Stimulated activated naive CD8-positive, alpha-beta T cell treated with anti-CD3 and anti-CD28 coated beads, Interleukin-15, Interleukin-2, amounts not matched to agents 100 ng/mL and 50 ng/mL, for 24 hours (primary cell): ENCODE measurements around the gene MCTS1.
"Not testable (repeated sequence)": the region's sequence is repeated elsewhere in the genome, so short reads cannot be mapped to it uniquely, and the experiment has no call there.

Experiments
- H3K27ac Mint-ChIP-seq: one replicate; pipeline ENCODE4 v1.8.0; 2021; ENCODE audit warnings: mild to moderate bottlenecking, mixed read lengths
- H3K27me3 Mint-ChIP-seq: one replicate; pipeline ENCODE4 v1.8.0; 2021; ENCODE audit warnings: mixed read lengths
- H3K36me3 Mint-ChIP-seq: one replicate; pipeline ENCODE4 v1.8.0; 2021; ENCODE audit warnings: low read depth, mixed read lengths
- H3K4me1 Mint-ChIP-seq: one replicate; pipeline ENCODE4 v1.8.0; 2021; ENCODE audit warnings: low read depth, mixed read lengths
- H3K4me3 Mint-ChIP-seq: one replicate; pipeline ENCODE4 v1.8.0; 2021; ENCODE audit warnings: mild to moderate bottlenecking, mixed read lengths
- H3K9me3 Mint-ChIP-seq: one replicate; pipeline ENCODE4 v1.8.0; 2021; ENCODE audit warnings: mixed read lengths

The MCTS1 gene

DNA sequence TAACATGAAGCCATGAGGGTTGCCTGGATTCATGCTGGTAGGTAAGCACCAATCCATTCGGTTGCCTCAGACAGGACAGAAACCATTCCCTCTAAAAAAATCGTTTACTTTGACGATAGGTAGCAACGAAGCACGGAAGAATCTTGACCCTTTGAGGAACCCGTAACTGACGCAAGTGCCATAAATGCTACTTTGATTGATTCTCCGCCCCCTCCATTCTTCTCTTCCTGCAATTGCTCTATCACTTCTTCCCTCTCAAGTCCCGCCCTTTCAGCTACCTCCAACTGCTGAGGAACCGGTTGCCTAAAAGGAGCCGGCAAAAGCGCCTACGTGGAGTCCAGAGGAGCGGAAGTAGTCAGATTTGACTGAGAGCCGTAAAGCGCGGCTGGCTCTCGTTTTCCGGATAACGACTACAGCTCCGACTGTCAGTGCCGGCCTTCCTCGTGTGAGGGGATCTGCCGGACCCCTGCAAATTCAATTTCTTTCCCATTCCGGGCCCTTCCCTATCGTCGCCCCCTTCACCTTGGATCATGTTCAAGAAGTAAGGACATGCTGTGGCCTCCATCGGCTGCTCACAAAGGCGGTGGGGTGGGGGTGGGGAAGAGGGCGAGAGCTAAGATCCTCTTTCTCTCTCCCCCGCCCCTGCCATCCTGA is at the start of gene MCTS1:
Gene MCTS1 (plus strand): TSS at position 395 of the 654 bp plus-strand sequence. CDS start 136 bp downstream, at position 531.
- Mint-ChIP-seq H3K27me3 (no peaks in the 10 kb centered on the region), H3K27ac (peak within 1 kb of the TSS; percentile 96), H3K9me3 (no peaks in the 10 kb centered on the region), H3K36me3 (peaks cover 13% of the 10 kb centered on the region), H3K4me1 (peaks cover 13% of the 10 kb centered on the region), H3K4me3 (peak within 1 kb of the TSS; percentile 95)

DNA sequence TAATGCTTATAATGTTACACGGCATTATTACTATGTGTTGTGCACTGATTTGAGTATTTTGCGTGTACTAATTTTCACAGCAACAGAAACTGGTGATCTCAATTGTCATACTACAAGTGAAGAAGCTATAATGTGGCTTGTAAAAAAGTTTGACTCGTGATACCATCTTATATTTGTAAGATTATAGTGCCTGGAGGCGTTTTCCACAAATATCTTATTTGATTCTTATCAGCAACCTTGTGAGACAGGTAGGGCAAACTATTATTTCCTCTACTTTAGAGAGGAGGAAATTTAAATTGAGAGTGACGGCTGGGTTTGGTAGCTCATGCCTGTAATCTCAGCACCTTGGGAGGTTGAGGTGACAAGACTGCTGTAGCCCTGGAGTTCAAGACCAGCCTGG is 47.6 kb upstream of the MCTS1 start:
- Mint-ChIP-seq H3K4me3 (no peak overlapping the region), H3K36me3 (peaks cover 6% of the 10 kb centered on the region), H3K9me3 (no peaks in the 10 kb centered on the region), H3K27me3 (no peaks in the 10 kb centered on the region), H3K4me1 (peaks cover 37% of the 10 kb centered on the region), H3K27ac (no peak overlapping the region)

- peak overlapping the region; percentile 94 for H3K27ac Mint-ChIP-seq
- H3K4me1 Mint-ChIP-seq: peaks cover 38% of the 10 kb centered on the region
- H3K27me3 Mint-ChIP-seq: no peaks in the 10 kb centered on the region
- H3K9me3 Mint-ChIP-seq: no peaks in the 10 kb centered on the region
- H3K36me3 Mint-ChIP-seq: peaks cover 6% of the 10 kb centered on the region
- H3K4me3 Mint-ChIP-seq: peak overlapping the region; percentile 94
Measured at GRCh38 chrX:120559804-120560203, 44.1 kb upstream of the MCTS1 start.

- no peaks in the 10 kb centered on the region for H3K27me3 Mint-ChIP-seq
- H3K9me3 Mint-ChIP-seq: no peaks in the 10 kb centered on the region
- peak overlapping the region; percentile 94 for H3K27ac Mint-ChIP-seq
- peaks cover 6% of the 10 kb centered on the region for H3K36me3 Mint-ChIP-seq
- peaks cover 31% of the 10 kb centered on the region for H3K4me1 Mint-ChIP-seq
- H3K4me3 Mint-ChIP-seq: peak overlapping the region; percentile 94
Measured at GRCh38 chrX:120560405-120560841, 43.5 kb upstream of the MCTS1 start.

DNA sequence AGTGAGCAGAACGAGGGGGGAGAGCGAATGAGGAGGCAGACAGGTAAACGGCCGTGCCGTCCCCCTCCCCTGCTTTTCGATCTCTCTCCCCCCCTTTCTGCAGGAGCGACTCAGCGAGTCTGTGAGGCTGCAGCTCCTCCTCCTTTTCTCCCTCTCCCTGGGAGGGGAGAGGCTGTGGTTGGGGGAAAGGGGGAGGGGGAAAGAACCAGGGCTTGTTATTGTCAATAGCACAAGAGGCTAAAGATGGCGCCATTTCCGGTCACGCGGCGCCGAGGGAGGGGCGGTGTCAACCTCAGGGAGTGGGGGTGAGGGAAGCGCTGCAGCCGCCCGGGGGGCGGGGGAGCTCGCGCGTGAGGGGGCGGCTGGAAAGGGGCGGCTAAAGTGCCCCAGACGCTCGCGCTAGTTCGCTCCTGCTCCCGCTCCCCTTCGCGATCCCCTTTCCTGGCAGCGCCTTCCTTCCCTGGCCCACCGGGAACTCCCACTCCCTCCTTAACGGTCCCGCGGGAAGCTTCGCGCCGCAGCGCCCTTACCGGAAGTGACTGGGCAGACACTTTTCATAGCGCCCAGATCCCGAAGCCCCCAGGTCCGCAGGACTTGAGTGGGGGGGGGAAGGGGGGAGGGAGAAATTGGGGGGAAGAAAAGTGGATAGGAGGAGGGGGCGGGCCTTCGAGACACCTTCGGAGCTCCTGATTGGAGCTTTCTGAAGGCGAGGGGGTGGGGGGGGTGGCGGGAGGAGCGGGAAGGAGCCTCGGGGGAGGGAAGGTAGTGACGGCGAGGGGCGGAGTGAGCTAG is 42.9 kb upstream of the MCTS1 start, which contains the start of gene CUL4B:
Gene CUL4B (minus strand): TSS at position 121 of the 792 bp plus-strand sequence. CDS start 324 bp downstream, outside the sequence.
- Mint-ChIP-seq H3K36me3 (peaks cover 6% of the 10 kb centered on the region), H3K27me3 (no peaks in the 10 kb centered on the region), H3K4me1 (peaks cover 30% of the 10 kb centered on the region)

GRCh38 chrX:120561634-120562568 is 42.0 kb upstream of the MCTS1 start:
- no peaks in the 10 kb centered on the region for H3K9me3 Mint-ChIP-seq
- H3K36me3 Mint-ChIP-seq: peaks cover 6% of the 10 kb centered on the region
- H3K4me1 Mint-ChIP-seq: peaks cover 23% of the 10 kb centered on the region
- no peaks in the 10 kb centered on the region for H3K27me3 Mint-ChIP-seq
- H3K4me3 Mint-ChIP-seq: peak overlapping the region; percentile 94
- peak overlapping the region; percentile 87 for H3K27ac Mint-ChIP-seq

More for the DNA sequence above, 42.9 kb upstream of the MCTS1 start, which contains the start of gene CUL4B:
- H3K27ac Mint-ChIP-seq: peak within 1 kb of the TSS; percentile 94
- H3K4me3 Mint-ChIP-seq: peak within 1 kb of the TSS; percentile 94
- no peaks in the 10 kb centered on the region for H3K9me3 Mint-ChIP-seq

GRCh38 chrX:120562569-120562926 is 41.4 kb upstream of the MCTS1 start:
- H3K27me3 Mint-ChIP-seq: no peaks in the 10 kb centered on the region
- peaks cover 2% of the 10 kb centered on the region for H3K36me3 Mint-ChIP-seq
- H3K4me3 Mint-ChIP-seq: no peak overlapping the region
- peaks cover 19% of the 10 kb centered on the region for H3K4me1 Mint-ChIP-seq
- no peaks in the 10 kb centered on the region for H3K9me3 Mint-ChIP-seq
- H3K27ac Mint-ChIP-seq: peak overlapping the region; percentile 85

DNA sequence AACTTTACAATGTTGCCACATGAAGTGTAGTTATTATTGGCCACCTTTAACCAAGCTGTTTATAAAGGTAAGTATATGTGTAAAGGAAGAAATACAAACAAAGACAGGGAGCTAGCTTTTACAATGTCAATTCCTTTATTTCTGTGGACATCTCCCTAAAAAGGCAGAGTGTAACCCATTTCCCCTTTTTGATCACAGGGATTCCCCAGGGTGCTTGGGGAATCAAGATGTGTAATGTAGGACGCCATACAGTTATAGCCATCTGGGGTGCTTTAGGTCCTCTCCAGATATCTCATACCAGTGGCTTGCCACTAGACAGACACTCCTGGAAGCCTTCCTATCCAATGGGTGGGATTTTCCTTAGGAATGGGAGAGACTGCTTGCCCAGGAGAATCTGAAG is 39.0 kb upstream of the MCTS1 start:
- Mint-ChIP-seq H3K4me3 (no peak overlapping the region), H3K36me3 (no peaks in the 10 kb centered on the region), H3K9me3 (no peaks in the 10 kb centered on the region), H3K27me3 (no peaks in the 10 kb centered on the region), H3K4me1 (peaks cover 9% of the 10 kb centered on the region), H3K27ac (no peak overlapping the region)

DNA sequence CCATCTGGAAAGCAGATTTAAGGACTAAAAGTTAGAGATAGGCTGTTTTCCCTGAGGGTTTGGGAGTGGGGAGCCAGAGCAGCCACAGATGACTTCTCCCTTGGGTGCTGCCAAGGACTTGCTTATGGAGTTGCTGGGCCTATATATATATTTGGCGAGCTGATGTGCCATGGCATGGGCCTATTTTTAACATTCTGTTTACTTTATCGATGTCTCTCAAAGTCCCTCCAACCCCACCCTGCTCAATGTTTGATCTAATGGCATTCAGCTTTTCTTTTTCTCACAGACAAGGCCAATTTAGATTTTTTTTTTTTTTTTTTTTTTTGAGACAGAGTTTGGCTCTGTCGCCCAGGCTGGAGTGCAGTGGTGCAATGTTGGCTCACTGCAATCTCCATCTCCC is 37.1 kb upstream of the MCTS1 start:
- H3K9me3 Mint-ChIP-seq: no peaks in the 10 kb centered on the region
- no peak overlapping the region for H3K27ac Mint-ChIP-seq
- no peak overlapping the region for H3K4me3 Mint-ChIP-seq
- H3K4me1 Mint-ChIP-seq: peaks cover 9% of the 10 kb centered on the region
- H3K27me3 Mint-ChIP-seq: no peaks in the 10 kb centered on the region
- no peaks in the 10 kb centered on the region for H3K36me3 Mint-ChIP-seq

DNA sequence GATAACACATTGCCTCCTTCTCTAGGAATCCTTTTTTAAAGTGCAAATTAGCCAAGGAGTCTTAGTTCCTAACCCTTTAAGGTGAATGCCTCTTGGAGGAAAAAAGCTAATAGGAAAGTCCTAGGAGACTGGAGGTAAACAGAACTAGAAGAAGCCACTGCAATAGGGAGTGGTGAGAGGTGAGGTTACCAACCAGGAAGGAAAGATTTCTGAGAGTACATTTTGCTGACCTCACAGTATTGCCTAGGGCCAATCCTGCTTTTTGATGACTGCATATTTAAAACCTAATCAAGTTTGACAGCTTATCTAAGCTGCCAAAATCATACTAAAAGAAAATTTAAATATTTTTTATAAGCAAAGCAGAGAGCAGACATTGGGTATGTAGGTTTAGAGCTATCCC is 35.9 kb upstream of the MCTS1 start:
- Mint-ChIP-seq H3K9me3 (no peaks in the 10 kb centered on the region), H3K27me3 (no peaks in the 10 kb centered on the region), H3K36me3 (no peaks in the 10 kb centered on the region), H3K4me3 (no peak overlapping the region), H3K27ac (no peak overlapping the region), H3K4me1 (no peaks in the 10 kb centered on the region)

- Mint-ChIP-seq H3K27ac (no peak overlapping the region), H3K36me3 (no peaks in the 10 kb centered on the region), H3K4me3 (no peak overlapping the region), H3K27me3 (no peaks in the 10 kb centered on the region), H3K4me1 (no peaks in the 10 kb centered on the region), H3K9me3 (no peaks in the 10 kb centered on the region)
Measured at GRCh38 chrX:120568609-120569008, 35.3 kb upstream of the MCTS1 start.

DNA sequence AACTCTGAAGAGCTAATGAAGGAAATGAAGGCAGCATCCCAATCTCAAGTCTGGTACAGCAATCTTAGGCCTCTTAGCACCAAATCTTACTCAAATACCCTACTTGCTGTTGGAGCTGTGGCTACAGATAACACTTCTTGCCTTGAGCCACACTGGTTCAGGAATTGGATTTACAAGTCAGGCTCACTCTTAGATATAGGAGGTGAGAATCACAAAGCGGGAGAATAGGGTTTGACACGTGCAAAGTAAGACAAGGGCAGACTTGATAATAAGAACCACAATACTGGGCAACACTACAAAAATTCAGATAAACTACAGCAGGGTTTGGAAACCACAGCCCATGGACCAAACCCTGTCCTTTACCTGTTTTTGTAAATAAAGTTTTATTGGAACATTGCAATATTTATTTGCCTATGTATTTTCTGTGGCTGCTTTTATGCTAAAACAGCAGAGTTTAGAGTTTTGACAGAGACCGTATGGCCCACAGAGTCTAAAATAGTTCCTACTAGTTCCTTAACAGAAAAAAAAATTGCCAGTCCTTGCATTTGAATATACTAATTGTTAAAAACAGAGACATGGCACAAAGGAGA is 33.8 kb upstream of the MCTS1 start:
- Mint-ChIP-seq H3K27ac (no peak overlapping the region), H3K36me3 (no peaks in the 10 kb centered on the region), H3K4me3 (no peak overlapping the region), H3K27me3 (no peaks in the 10 kb centered on the region), H3K4me1 (no peaks in the 10 kb centered on the region), H3K9me3 (no peaks in the 10 kb centered on the region)

DNA sequence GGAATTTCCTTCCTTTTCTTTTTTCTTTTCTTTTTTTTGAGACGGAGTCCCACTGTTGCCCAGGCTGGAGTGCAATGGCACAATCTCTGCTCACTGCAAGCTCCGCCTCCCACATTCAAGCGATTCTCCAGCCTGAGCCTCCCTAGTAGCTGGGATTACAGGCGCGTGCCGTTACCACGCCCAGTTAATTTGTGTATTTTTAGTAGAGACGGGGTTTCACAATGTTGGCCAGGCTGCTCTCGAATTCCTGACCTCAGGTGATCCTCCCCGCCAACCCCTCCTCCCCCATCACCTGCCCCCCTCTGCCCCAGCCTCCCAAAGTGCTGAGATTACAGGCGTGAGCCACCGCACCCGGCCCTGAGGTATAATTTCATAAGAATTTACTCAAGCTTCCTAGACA is 30.1 kb upstream of the MCTS1 start:
- H3K36me3 Mint-ChIP-seq, H3K4me3 Mint-ChIP-seq, H3K4me1 Mint-ChIP-seq, H3K27ac Mint-ChIP-seq, H3K27me3 Mint-ChIP-seq, H3K9me3 Mint-ChIP-seq: not testable (repeated sequence)

DNA sequence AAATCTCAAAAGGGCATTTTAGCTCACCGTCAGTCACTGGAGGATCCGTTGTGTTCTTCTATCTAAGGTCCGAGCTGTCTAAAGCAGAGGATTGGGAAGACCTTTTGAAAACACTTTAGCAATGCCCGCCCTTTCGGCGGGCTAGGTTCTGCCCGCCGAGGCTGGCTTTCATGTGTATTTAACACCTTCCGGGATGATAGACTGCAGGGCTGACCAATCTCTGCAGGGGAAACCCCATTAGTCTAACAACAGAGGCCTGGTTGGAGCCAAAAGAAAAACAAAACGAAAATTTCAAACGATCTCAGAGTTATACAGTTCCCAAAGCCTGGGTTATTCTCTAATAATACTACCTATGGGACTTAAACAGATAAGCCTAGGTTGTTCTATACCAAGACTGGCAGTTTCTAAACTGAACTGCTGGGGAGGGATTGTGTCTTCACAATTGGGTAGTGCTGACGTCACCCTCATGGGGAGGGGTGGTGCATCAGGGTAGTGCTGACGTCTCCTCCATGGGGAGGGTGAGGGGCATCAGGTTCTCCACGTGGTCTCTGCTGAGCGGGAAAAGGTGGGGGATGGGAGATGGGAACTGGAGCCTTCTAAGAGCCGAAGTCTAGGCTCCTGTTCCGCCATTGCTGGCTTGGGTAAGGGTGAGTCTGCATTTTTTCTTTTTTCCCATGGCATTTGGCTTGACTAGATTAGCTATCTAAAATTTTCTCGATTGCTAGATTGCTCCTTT is 28.4 kb upstream of the MCTS1 start:
- Mint-ChIP-seq H3K4me1 (no peaks in the 10 kb centered on the region), H3K4me3 (no peak overlapping the region), H3K27ac (no peak overlapping the region), H3K36me3 (no peaks in the 10 kb centered on the region), H3K9me3 (no peaks in the 10 kb centered on the region), H3K27me3 (no peaks in the 10 kb centered on the region)
